Choroid plexus epithelial cell (primary cell): ENCODE measurements around the gene CDCP2.
"Not testable (repeated sequence)": the region's sequence is repeated elsewhere in the genome, so short reads cannot be mapped to it uniquely, and the experiment has no call there.

ENCODE experiments used
- DNase-seq: peaks from one replicate; pipeline ENCODE4 v3.0.0-alpha.2; 2010; ENCODE audit warnings: low read depth
- H3K4me3 ChIP-seq: 2 replicates; pipeline ENCODE4 v1.5.1; 2011; ENCODE audit warnings: low read depth, mild to moderate bottlenecking, control low read depth, low read length, moderate library complexity
- CTCF ChIP-seq: conservative IDR thresholded peaks from 2 replicates; pipeline ENCODE4 v1.5.1; 2011; ENCODE audit warnings: low read depth, mild to moderate bottlenecking, control low read depth, inconsistent platforms, low read length, moderate library complexity

CDCP2 gene

GRCh38 chr1:54168206-54168965 lies 15.6 kb upstream of the CDCP2 start:
- DNase-seq = no peak
- no peak for TF ChIP-seq CTCF
- H3K4me3 ChIP-seq = no peak overlapping the region

DNA sequence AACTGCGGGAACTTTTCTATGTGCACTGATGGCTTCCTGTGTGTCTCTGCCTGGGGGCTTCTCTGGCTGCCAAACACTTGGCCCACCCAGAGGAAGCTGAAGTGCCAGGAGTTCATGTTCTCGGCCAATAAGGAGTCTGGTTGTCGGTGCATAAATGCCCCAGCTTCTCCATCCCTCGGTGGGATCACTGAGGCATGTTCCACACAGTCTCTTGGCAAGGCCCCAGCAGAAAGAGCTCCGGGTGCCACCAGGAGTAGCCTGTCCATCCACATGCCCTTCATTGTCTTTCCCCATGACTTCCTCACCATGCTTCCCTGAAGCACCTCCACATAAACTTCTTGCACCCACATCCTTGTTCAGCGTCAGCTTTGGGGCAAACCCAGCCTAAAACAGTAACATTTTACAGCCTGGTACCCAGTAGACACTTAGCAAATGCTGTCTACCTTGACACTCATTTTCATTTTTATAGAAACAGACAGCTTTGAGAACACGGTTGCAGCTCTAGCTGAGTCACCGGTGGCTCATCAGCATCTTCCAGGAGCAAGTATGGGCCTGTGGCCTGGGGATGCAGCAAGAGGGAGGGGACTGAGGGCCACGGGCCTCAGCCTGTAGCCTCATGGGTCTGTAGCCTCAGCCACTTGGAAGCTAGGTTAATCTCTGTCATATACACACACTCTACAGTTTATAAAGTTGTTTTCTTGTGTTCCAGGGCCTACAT lies 14.8 kb upstream of the CDCP2 start:
- no peak for TF ChIP-seq CTCF
- DNase-seq = peak; percentile 37
- H3K4me3 ChIP-seq = no peak overlapping the region

- not testable (repeated sequence) for DNase-seq, H3K4me3 ChIP-seq
These were observed 13.6 kb upstream of the CDCP2 start for GRCh38 chr1:54166357-54166756.

DNA sequence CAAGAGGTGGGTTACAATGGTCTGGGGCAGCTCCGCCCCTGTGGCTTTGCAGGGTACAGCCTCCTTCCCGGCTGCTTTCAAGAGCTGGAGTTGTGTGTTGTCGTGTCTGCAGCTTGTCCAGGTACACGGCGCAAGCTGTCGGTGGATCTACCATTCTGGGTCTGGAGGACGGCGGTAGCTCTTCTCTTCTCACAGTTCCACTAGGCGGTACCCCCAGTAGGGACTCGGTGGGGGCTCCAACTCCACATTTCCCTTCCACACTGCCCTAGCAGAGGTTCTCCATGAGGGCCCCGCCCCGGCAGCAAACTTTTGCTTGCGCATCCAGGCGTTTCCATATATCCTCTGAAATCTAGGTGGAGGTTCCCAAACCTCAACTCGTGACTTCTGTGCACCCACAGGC lies 12.3 kb upstream of the CDCP2 start:
- no peak overlapping the region for H3K4me3 ChIP-seq
- TF ChIP-seq CTCF = no peak
- DNase-seq = no peak

GRCh38 chr1:54163573-54163972 lies 10.8 kb upstream of the CDCP2 start:
- no peak for DNase-seq
- no peak for TF ChIP-seq CTCF
- no peak overlapping the region for H3K4me3 ChIP-seq

DNA sequence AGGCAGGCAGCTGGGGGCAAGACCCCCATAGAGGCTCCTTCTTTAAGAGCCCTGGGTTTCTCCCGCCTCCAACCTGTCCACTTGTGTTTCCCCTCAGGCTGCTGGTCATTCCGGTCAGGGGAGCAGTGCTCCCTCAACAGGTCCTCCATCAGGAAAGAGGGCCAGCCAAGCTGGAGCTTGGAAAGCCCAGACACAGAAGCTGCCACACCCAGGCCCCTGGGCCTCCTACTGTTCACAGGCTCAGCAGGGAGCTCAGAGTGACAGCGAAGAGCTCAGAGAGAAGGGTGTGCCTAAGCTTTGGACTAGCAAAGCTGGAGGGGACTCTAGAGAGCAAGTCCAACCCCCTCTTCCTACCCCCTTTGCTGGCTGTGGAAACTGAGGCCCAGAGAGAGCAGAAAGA lies 10.3 kb upstream of the CDCP2 start:
- H3K4me3 ChIP-seq = no peak overlapping the region
- no peak for TF ChIP-seq CTCF
- no peak for DNase-seq

DNA sequence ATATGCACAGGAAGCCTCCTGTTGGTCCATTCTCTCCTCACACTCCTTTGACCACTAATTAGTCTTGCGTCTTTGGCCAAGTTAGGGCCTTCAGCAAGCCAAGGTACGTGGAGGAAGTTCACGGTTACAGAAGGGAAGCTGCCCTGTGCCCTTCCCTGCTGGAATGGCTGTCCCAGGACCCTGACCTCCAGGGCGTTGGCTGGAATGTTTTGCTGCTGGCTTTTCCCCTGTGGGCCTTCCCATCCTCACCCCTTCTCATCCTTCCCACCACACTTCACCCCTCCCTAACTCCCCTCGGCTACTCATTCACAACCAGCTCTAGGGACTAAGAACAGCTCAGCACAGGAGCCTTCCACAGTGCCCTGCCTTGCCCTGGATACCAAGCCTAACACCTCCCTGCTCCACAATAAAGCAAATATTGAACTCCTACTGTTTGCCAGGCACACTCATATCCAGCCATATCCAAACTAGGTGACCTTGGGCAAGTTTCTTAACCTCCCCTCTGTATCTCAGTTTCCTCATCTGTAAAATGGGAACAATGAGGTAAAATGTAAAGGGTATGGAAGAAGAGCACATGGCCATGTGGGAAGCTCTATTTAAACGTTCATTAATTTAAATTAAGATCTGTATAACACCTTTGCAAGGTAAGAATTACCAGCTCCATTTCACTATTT lies 8.8 kb upstream of the CDCP2 start:
- DNase-seq = no peak
- H3K4me3 ChIP-seq = no peak overlapping the region
- TF ChIP-seq CTCF = no peak
